CD14-positive monocyte (primary cell): ENCODE results near the gene LY86. TPM values are rescaled to one million over a fixed set of nuclear protein-coding genes. Genes with fewer than 3 reads are reported as not detected.

ENCODE experiments used
- DNase-seq, 3 donors: peaks; one replicate each; pipeline ENCODE4 v3.0.0-alpha.2; 2011 to 2022
- H2AFZ ChIP-seq: 2 replicates; pipeline ENCODE4 v1.6.0; 2012; ENCODE audit warnings: mild to moderate bottlenecking, low read depth, low read length, inconsistent platforms; ENCODE audit not compliant: insufficient read depth, poor library complexity, severe bottlenecking
- H3K27ac ChIP-seq, 2 donors: 1 replicate in 1 of 2; 2 replicates in 1 of 2; pipeline ENCODE4 v1.5.1; 2012 to 2013; ENCODE audit warnings: low read length in 2 of 2, control low read depth in 1 of 2, inconsistent platforms in 1 of 2, low read depth in 1 of 2, mild to moderate bottlenecking in 1 of 2
- H3K27me3 ChIP-seq, 2 donors: one replicate each; pipeline versions ENCODE4 v1.6.0 to v1.6.1; 2011 to 2013; ENCODE audit warnings: low read length in 2 of 2; ENCODE audit not compliant: control insufficient read depth in 2 of 2, insufficient read depth in 2 of 2
- H3K36me3 ChIP-seq, 2 donors: replicated peaks in 1 of 2; 1 replicate in 1 of 2; 2 replicates in 1 of 2; pipeline versions ENCODE4 v1.5.1 to v1.6.1; 2012 to 2013; ENCODE audit warnings: low read length in 2 of 2, control low read depth in 1 of 2, inconsistent platforms in 1 of 2, mild to moderate bottlenecking in 1 of 2; ENCODE audit not compliant: insufficient read depth in 2 of 2, control insufficient read depth in 1 of 2
- H3K4me1 ChIP-seq, 2 donors: 1 replicate in 1 of 2; 2 replicates in 1 of 2; pipeline versions ENCODE4 v1.5.1 to v1.6.1; 2012 to 2013; ENCODE audit warnings: low read length in 2 of 2, control low read depth in 1 of 2, inconsistent platforms in 1 of 2, mild to moderate bottlenecking in 1 of 2, moderate library complexity in 1 of 2; ENCODE audit not compliant: insufficient read depth in 2 of 2, control insufficient read depth in 1 of 2
- H3K4me2 ChIP-seq: replicated peaks from 2 replicates; pipeline ENCODE3; 2012; ENCODE audit warnings: low read length, moderate library complexity, mild to moderate bottlenecking; ENCODE audit not compliant: poor library complexity, severe bottlenecking; ENCODE audit errors: extremely low read depth
- H3K4me3 ChIP-seq, 3 experiments: fragments of 200-600 bp in 1 of 3; sonication (generic) in 1 of 3; replicated peaks in 1 of 3; 1 replicate in 2 of 3; 2 replicates in 1 of 3; pipeline ENCODE4 v1.5.1; 2011 to 2013; ENCODE audit warnings: low read length in 3 of 3, mild to moderate bottlenecking in 3 of 3, control low read depth in 2 of 3, low read depth in 2 of 3, inconsistent platforms in 1 of 3, moderate library complexity in 1 of 3
- H3K79me2 ChIP-seq: 2 replicates; pipeline ENCODE4 v1.6.0; 2012; ENCODE audit warnings: mild to moderate bottlenecking, control low read depth, inconsistent platforms, low read length, moderate library complexity; ENCODE audit not compliant: insufficient read depth
- H3K9ac ChIP-seq: 2 replicates; pipeline ENCODE4 v1.6.0; 2017; ENCODE audit warnings: low read length, mild to moderate bottlenecking; ENCODE audit not compliant: insufficient read depth, poor library complexity, severe bottlenecking
- H3K9me3 ChIP-seq, 2 donors: replicated peaks in 1 of 2; 1 replicate in 1 of 2; 2 replicates in 1 of 2; pipeline versions ENCODE4 v1.5.1 to v1.6.1; 2012 to 2013; ENCODE audit warnings: low read length in 2 of 2, control low read depth in 1 of 2; ENCODE audit not compliant: control insufficient read depth in 1 of 2, insufficient read depth in 1 of 2
- H4K20me1 ChIP-seq: 2 replicates; pipeline ENCODE4 v1.6.0; 2012; ENCODE audit warnings: mild to moderate bottlenecking, low read length, control low read depth, moderate library complexity; ENCODE audit not compliant: insufficient read depth
- H3K27ac Mint-ChIP-seq, 7 donors: one replicate each; pipeline ENCODE4 v1.8.0; 2020; ENCODE audit warnings: mild to moderate bottlenecking in 7 of 7, mixed read lengths in 7 of 7, moderate library complexity in 6 of 7, inconsistent platforms in 2 of 7
- H3K27me3 Mint-ChIP-seq, 3 donors: one replicate each; pipeline ENCODE4 v1.8.0; 2021 to 2022; ENCODE audit warnings: low read depth in 3 of 3, mild to moderate bottlenecking in 3 of 3, mixed read lengths in 3 of 3, moderate library complexity in 3 of 3, inconsistent platforms in 1 of 3
- H3K36me3 Mint-ChIP-seq, 2 donors: one replicate each; pipeline ENCODE4 v1.8.0; 2020; ENCODE audit warnings: mixed read lengths in 2 of 2, inconsistent platforms in 1 of 2, mild to moderate bottlenecking in 1 of 2
- H3K4me1 Mint-ChIP-seq: one replicate; pipeline ENCODE4 v1.8.0; 2020; ENCODE audit warnings: mild to moderate bottlenecking, mixed read lengths
- H3K4me3 Mint-ChIP-seq, 2 donors: one replicate each; pipeline ENCODE4 v1.8.0; 2020; ENCODE audit warnings: mild to moderate bottlenecking in 2 of 2, mixed read lengths in 2 of 2, moderate library complexity in 1 of 2
- H3K9me3 Mint-ChIP-seq, 7 donors: one replicate each; pipeline ENCODE4 v1.8.0; 2020 to 2022; ENCODE audit warnings: mixed read lengths in 7 of 7, mild to moderate bottlenecking in 6 of 7, moderate library complexity in 6 of 7, inconsistent platforms in 2 of 7
- WGBS: methylation state at CpG from one replicate; pipeline ENCODE4 v1.1.5; 2013; ENCODE audit warnings: missing lambda C conversion rate; ENCODE audit not compliant: insufficient coverage; 5-methylcytosine and 5-hydroxymethylcytosine counted together
- intact Hi-C, 2 donors: fragments of 100-400 bp; cut with micrococcal nuclease; formaldehyde crosslinking; loops; one replicate each; pipeline versions ENCODE4 v1.15.0 to v1.15.1; 2023
- polyA plus RNA-seq, 3 donors: library from polyadenylated mRNA; depleted of rRNA in 1 of 3; unstranded in 2 of 3; stranded (reverse) in 1 of 3; fragments of 300-500 nt in 2 of 3; fragments of >200 nt in 1 of 3; fragmentation: Illumina TruSeq in 2 of 3; gene quantifications; 1 replicate in 2 of 3; 2 replicates in 1 of 3; pipeline ENCODE4 v1.2.3, GENCODE V29; 2012 to 2021
- TF ChIP-seq, protein P1 (sequence below): fragments of 200-600 bp; IDR thresholded peaks from one replicate; pipeline ENCODE4 v1.8.0; 2022; ENCODE audit warnings: antibody characterized with exemption, mild to moderate bottlenecking

The LY86 gene
- polyA plus RNA-seq, 3 donors: 166 to 609 (median 454) TPM

DNA sequence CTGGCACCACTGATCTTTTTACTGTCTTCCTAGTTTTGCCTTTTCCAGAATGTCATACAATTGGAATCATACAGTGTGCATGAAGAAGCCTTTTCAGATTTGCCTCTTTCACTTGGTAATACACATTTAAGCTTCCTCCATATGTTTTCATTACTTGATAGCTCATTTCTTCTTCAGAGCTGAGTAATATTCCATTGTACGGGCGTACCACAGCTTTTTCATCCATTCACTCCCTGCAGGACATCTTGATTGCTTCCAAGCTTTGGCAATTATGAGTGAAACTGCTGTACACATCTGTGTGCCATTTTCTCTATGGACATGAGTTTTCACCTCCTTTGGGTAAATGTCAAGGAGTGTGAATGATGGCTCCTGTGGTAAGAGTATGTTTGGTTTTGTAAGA is 46.2 kb upstream of the LY86 start:
- H3K4me3 ChIP-seq: no peak overlapping the region
- Mint-ChIP-seq H3K9me3 (peaks cover 0 to 15% (median 12%) of the 10 kb centered on the region in 7 donors), H3K27me3 (peaks cover 43 to 59% (median 54%) of the 10 kb centered on the region in 3 donors), H3K36me3 (peaks cover 0 to 7% of the 10 kb centered on the region in 2 donors), H3K4me1 (peaks cover 22% of the 10 kb centered on the region), H3K27ac (no peak overlapping the region), H3K4me3 (no peak overlapping the region)
- TF ChIP-seq, protein P1, sequence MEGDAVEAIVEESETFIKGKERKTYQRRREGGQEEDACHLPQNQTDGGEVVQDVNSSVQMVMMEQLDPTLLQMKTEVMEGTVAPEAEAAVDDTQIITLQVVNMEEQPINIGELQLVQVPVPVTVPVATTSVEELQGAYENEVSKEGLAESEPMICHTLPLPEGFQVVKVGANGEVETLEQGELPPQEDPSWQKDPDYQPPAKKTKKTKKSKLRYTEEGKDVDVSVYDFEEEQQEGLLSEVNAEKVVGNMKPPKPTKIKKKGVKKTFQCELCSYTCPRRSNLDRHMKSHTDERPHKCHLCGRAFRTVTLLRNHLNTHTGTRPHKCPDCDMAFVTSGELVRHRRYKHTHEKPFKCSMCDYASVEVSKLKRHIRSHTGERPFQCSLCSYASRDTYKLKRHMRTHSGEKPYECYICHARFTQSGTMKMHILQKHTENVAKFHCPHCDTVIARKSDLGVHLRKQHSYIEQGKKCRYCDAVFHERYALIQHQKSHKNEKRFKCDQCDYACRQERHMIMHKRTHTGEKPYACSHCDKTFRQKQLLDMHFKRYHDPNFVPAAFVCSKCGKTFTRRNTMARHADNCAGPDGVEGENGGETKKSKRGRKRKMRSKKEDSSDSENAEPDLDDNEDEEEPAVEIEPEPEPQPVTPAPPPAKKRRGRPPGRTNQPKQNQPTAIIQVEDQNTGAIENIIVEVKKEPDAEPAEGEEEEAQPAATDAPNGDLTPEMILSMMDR: no peak
- H3K4me2 ChIP-seq: no peak overlapping the region
- intact Hi-C loops: loop anchor here (10.0 kb wide), 2 partner anchors 1068 to 1078 kb away; no protein-coding TSS in a partner anchor
- H2AFZ ChIP-seq: no peak overlapping the region
- peaks cover 0 to 5% of the 10 kb centered on the region in 2 donors for H3K9me3 ChIP-seq
- no peak overlapping the region for H3K27ac ChIP-seq
- WGBS: no CpG with 5 or more reads among the region's 2 CpGs
- no peaks in the 10 kb centered on the region for H4K20me1 ChIP-seq
- peaks cover 24 to 57% of the 10 kb centered on the region in 2 donors for H3K27me3 ChIP-seq
- no peaks in the 10 kb centered on the region for H3K36me3 ChIP-seq
- no peak overlapping the region for H3K9ac ChIP-seq
- no peak for DNase-seq
- H3K79me2 ChIP-seq: no peaks in the 10 kb centered on the region
- H3K4me1 ChIP-seq: peaks cover 13 to 14% of the 10 kb centered on the region in 2 donors

DNA sequence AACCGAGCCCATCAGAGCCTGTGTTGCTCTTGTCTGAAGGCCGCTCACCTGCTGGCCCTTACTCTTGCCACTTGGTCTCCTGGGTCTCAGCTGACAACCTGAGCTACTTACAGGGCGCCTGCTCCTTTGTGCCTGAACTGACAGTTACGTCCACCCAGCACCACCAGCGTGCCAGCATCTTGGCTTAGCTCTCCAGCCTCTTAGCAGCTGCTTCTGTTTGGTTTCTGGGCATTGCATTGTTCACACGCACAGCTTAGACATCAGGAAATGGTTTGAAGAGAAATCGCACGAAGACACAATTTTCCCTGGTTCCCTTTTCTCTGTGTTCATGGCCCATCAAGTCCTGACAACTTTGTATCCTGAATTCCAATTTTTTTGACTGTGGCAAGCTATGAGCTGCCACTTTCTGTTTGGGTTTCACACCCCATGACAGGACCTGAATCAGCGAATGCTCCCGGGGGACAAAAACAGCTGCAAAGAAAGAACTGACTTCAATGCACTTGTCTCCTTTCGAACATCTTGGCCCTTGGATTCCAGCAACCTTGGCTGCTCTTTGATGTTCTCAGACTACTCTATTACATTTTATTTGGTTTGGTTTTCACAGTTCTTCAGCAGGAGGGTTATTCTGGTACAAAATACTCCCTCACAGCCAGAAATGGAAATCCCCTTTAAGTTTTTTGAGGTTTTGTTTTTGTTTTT is 45.2 kb upstream of the LY86 start:
- H3K27ac Mint-ChIP-seq: no peak overlapping the region
- Histone ChIP-seq H3K4me1 (peaks cover 13 to 14% of the 10 kb centered on the region in 2 donors), H4K20me1 (no peaks in the 10 kb centered on the region), H3K79me2 (no peaks in the 10 kb centered on the region), H2AFZ (no peak overlapping the region), H3K36me3 (no peaks in the 10 kb centered on the region), H3K9ac (no peak overlapping the region), H3K4me2 (no peak overlapping the region), H3K9me3 (peaks cover 0 to 5% of the 10 kb centered on the region in 2 donors), H3K27ac (no peak overlapping the region), H3K4me3 (no peak overlapping the region), H3K27me3 (peaks cover 24 to 57% of the 10 kb centered on the region in 2 donors)
- intact Hi-C loops: loop anchor here (10.0 kb wide), 2 partner anchors 1069 to 1079 kb away; no protein-coding TSS in a partner anchor
- peaks cover 0 to 15% (median 12%) of the 10 kb centered on the region in 7 donors for H3K9me3 Mint-ChIP-seq
- peaks cover 17% of the 10 kb centered on the region for H3K4me1 Mint-ChIP-seq
- H3K27me3 Mint-ChIP-seq: peaks cover 43 to 56% (median 54%) of the 10 kb centered on the region in 3 donors
- peak in 1 of 3 donors; percentile 31 for DNase-seq
- WGBS: 66% methylated on average over 10 of the region's 11 CpGs
- TF ChIP-seq, protein P1: no peak
- peak overlapping the region in 1 of 2 donors; percentile 51 for H3K4me3 Mint-ChIP-seq
- H3K36me3 Mint-ChIP-seq: peaks cover 0 to 7% of the 10 kb centered on the region in 2 donors
